H9 (cell line): Measurements from ENCODE around the gene OR10G2. TPM values are rescaled to one million over a fixed set of nuclear protein-coding genes. Genes with fewer than 3 reads are reported as not detected.
"Not testable (repeated sequence)": the region's sequence is repeated elsewhere in the genome, so short reads cannot be mapped to it uniquely, and the experiment has no call there.

Source experiments
- DNase-seq: peaks from one replicate; pipeline ENCODE4 v3.0.0-alpha.2; 2017
- H2AFZ ChIP-seq: one replicate; pipeline ENCODE4 v1.6.1; 2013; ENCODE audit warnings: mild to moderate bottlenecking, low read length, control low read depth, moderate library complexity
- H2AK5ac ChIP-seq: 2 replicates; pipeline ENCODE4 v1.6.1; 2013; ENCODE audit warnings: low read length, control low read depth, mixed read lengths; ENCODE audit not compliant: insufficient read length
- H2BK120ac ChIP-seq: one replicate; pipeline ENCODE4 v1.6.1; 2013; ENCODE audit warnings: low read depth, mild to moderate bottlenecking, low read length, control low read depth, inconsistent platforms; ENCODE audit not compliant: poor library complexity, severe bottlenecking
- H2BK12ac ChIP-seq: 2 replicates; pipeline ENCODE4 v1.6.1; 2013; ENCODE audit warnings: low read length, control low read depth, mixed read lengths, low read depth; ENCODE audit not compliant: insufficient read length
- H2BK15ac ChIP-seq: 2 replicates; pipeline ENCODE4 v1.6.1; 2013; ENCODE audit warnings: low read depth, low read length, control low read depth
- H2BK20ac ChIP-seq: one replicate; pipeline ENCODE4 v1.6.1; 2013; ENCODE audit warnings: low read depth, mild to moderate bottlenecking, low read length, control low read depth, inconsistent platforms; ENCODE audit not compliant: poor library complexity, severe bottlenecking
- H2BK5ac ChIP-seq: 2 replicates; pipeline ENCODE4 v1.6.1; 2013; ENCODE audit warnings: low read length, control low read depth, mixed read lengths; ENCODE audit not compliant: insufficient read length
- H3K14ac ChIP-seq: 2 replicates; pipeline ENCODE4 v1.6.1; 2013; ENCODE audit warnings: low read length, control low read depth; ENCODE audit not compliant: insufficient read depth
- H3K18ac ChIP-seq: 2 replicates; pipeline ENCODE4 v1.6.1; 2013; ENCODE audit warnings: low read depth, mild to moderate bottlenecking, mixed read lengths, low read length, control low read depth; ENCODE audit not compliant: insufficient read length
- H3K23ac ChIP-seq: 2 replicates; pipeline ENCODE4 v1.6.1; 2013; ENCODE audit warnings: low read length, control low read depth, mixed read lengths, low read depth; ENCODE audit not compliant: insufficient read length
- H3K23me2 ChIP-seq: 2 replicates; pipeline ENCODE4 v1.6.1; 2013; ENCODE audit warnings: low read depth, mild to moderate bottlenecking, mixed read lengths, low read length, control low read depth; ENCODE audit not compliant: insufficient read length, poor library complexity, severe bottlenecking
- H3K27ac ChIP-seq: 2 replicates; pipeline ENCODE4 v1.5.1; 2013; ENCODE audit warnings: low read length, control low read depth, mixed read lengths, low read depth; ENCODE audit not compliant: insufficient read length
- H3K27me3 ChIP-seq: 2 replicates; pipeline ENCODE4 v1.6.1; 2013; ENCODE audit warnings: low read length, control low read depth, inconsistent platforms; ENCODE audit not compliant: insufficient read depth
- H3K4ac ChIP-seq: 2 replicates; pipeline ENCODE4 v1.6.1; 2013; ENCODE audit warnings: low read depth, mild to moderate bottlenecking, control low read depth, inconsistent platforms, low read length, moderate library complexity
- H3K4me1 ChIP-seq: 2 replicates; pipeline ENCODE4 v1.6.1; 2013; ENCODE audit warnings: low read length, control low read depth, inconsistent platforms; ENCODE audit not compliant: insufficient read depth
- H3K4me2 ChIP-seq: 2 replicates; pipeline ENCODE4 v1.6.1; 2013; ENCODE audit warnings: low read length, control low read depth, mixed read lengths; ENCODE audit not compliant: insufficient read length, insufficient read depth
- H3K56ac ChIP-seq: 2 replicates; pipeline ENCODE4 v1.6.1; 2013; ENCODE audit warnings: low read depth, mild to moderate bottlenecking, mixed read lengths, low read length, control low read depth; ENCODE audit not compliant: insufficient read length
- H3K79me1 ChIP-seq: 2 replicates; pipeline ENCODE4 v1.6.1; 2013; ENCODE audit warnings: low read depth, mild to moderate bottlenecking, moderate library complexity, low read length, control low read depth, inconsistent platforms; ENCODE audit not compliant: insufficient read depth, poor library complexity, severe bottlenecking
- H3K79me2 ChIP-seq: 2 replicates; pipeline ENCODE4 v1.6.1; 2013; ENCODE audit warnings: low read length, control low read depth, inconsistent platforms; ENCODE audit not compliant: insufficient read depth
- H3K9ac ChIP-seq: 2 replicates; pipeline ENCODE4 v1.6.1; 2013; ENCODE audit warnings: low read length, control low read depth, mixed read lengths; ENCODE audit not compliant: insufficient read length; ENCODE audit errors: extremely low read depth
- H3K9me3 ChIP-seq: one replicate; pipeline ENCODE4 v1.6.1; 2013; ENCODE audit warnings: low read depth, low read length, inconsistent platforms; ENCODE audit not compliant: control insufficient read depth
- H3T11ph ChIP-seq: one replicate; pipeline ENCODE4 v1.6.1; 2013; ENCODE audit warnings: mild to moderate bottlenecking, low read length, control low read depth, inconsistent platforms
- H4K20me1 ChIP-seq: one replicate; pipeline ENCODE4 v1.6.1; 2013; ENCODE audit not compliant: control insufficient read depth, insufficient read length, insufficient read depth
- H4K5ac ChIP-seq: 2 replicates; pipeline ENCODE4 v1.6.1; 2013; ENCODE audit warnings: low read depth, mild to moderate bottlenecking, mixed read lengths, low read length, control low read depth; ENCODE audit not compliant: insufficient read length
- H4K8ac ChIP-seq: replicated peaks from 2 replicates; pipeline ENCODE4 v1.6.1; 2013; ENCODE audit warnings: low read length, control low read depth, mixed read lengths, low read depth; ENCODE audit not compliant: insufficient read length
- H4K91ac ChIP-seq: 2 replicates; pipeline ENCODE4 v1.6.1; 2013; ENCODE audit warnings: low read depth, mild to moderate bottlenecking, moderate library complexity, mixed read lengths, low read length, control low read depth; ENCODE audit not compliant: insufficient read length
- H3K27ac Mint-ChIP-seq, 3 experiments: 2 replicates in 2 of 3; 3 replicates in 1 of 3; pipeline ENCODE4 v1.8.0; 2020 to 2021; ENCODE audit warnings: mixed read lengths in 3 of 3, mild to moderate bottlenecking in 1 of 3, moderate library complexity in 1 of 3
- H3K27me3 Mint-ChIP-seq: 2 replicates; pipeline ENCODE4 v1.8.0; 2021; ENCODE audit warnings: low read depth, mild to moderate bottlenecking, moderate library complexity, mixed read lengths
- H3K36me3 Mint-ChIP-seq, 3 experiments: 2 replicates in 2 of 3; 3 replicates in 1 of 3; pipeline ENCODE4 v1.8.0; 2020 to 2021; ENCODE audit warnings: low read depth in 3 of 3, mixed read lengths in 3 of 3; ENCODE audit not compliant: insufficient read depth in 1 of 3
- H3K4me1 Mint-ChIP-seq, 2 experiments: 2 replicates each; pipeline ENCODE4 v1.8.0; 2020; ENCODE audit warnings: mixed read lengths in 2 of 2
- H3K4me3 Mint-ChIP-seq, 2 experiments: 2 replicates in 1 of 2; 3 replicates in 1 of 2; pipeline ENCODE4 v1.8.0; 2020 to 2021; ENCODE audit warnings: mild to moderate bottlenecking in 2 of 2, mixed read lengths in 2 of 2, moderate library complexity in 1 of 2
- H3K9me3 Mint-ChIP-seq, 2 experiments: 2 replicates in 1 of 2; 3 replicates in 1 of 2; pipeline ENCODE4 v1.8.0; 2020; ENCODE audit warnings: mild to moderate bottlenecking in 2 of 2, mixed read lengths in 2 of 2, moderate library complexity in 1 of 2
- WGBS: extraction: QIAGEN DNeasy Blood & Tissue Kit; methylation state at CpG from one replicate; pipeline ENCODE4 v1.1.7; 2013; ENCODE audit warnings: missing lambda C conversion rate, low lambda C conversion rate, mixed read lengths; ENCODE audit not compliant: insufficient read length; ENCODE audit errors: extremely low coverage; 5-methylcytosine and 5-hydroxymethylcytosine counted together
- total RNA-seq: library from RNA; stranded (reverse); gene quantifications from 2 replicates; pipeline ENCODE4 v1.2.1, GENCODE V29; 2021
- TF ChIP-seq, protein P1 (sequence below): fragments of 200-600 bp; sonication (generic); conservative IDR thresholded peaks from 3 replicates; pipeline ENCODE4 v1.8.0; 2021; ENCODE audit warnings: antibody characterized with exemption, mild to moderate bottlenecking

The OR10G2 gene
- total RNA-seq, 1 experiment from 2014 or later: not detected

DNA sequence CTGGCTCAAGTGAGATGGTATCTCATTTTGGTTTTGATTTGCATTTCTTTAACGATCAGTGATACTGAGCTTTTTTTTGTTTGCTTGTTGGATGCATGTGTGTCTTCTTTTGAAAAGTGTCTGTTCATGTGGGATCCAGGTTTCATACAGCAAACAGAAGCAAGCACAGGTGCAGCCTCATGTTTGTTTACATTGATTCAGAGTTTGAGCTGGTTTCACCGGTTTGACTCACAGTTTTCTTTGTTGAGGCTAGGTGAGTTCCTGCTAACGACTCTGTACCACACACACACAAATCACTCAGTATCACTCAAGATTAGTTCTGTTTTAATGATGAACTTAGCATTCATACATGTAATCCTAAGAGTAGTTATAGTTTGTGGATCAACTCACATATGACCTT lies 3.7 kb downstream of the OR10G2 start:
- no peak overlapping the region for H4K5ac ChIP-seq
- no peak overlapping the region for H3T11ph ChIP-seq
- TF ChIP-seq, protein P1, sequence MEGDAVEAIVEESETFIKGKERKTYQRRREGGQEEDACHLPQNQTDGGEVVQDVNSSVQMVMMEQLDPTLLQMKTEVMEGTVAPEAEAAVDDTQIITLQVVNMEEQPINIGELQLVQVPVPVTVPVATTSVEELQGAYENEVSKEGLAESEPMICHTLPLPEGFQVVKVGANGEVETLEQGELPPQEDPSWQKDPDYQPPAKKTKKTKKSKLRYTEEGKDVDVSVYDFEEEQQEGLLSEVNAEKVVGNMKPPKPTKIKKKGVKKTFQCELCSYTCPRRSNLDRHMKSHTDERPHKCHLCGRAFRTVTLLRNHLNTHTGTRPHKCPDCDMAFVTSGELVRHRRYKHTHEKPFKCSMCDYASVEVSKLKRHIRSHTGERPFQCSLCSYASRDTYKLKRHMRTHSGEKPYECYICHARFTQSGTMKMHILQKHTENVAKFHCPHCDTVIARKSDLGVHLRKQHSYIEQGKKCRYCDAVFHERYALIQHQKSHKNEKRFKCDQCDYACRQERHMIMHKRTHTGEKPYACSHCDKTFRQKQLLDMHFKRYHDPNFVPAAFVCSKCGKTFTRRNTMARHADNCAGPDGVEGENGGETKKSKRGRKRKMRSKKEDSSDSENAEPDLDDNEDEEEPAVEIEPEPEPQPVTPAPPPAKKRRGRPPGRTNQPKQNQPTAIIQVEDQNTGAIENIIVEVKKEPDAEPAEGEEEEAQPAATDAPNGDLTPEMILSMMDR: no peak
- no peak overlapping the region for H2AFZ ChIP-seq
- Mint-ChIP-seq H3K4me1 (no peaks in the 10 kb centered on the region), H3K36me3 (no peaks in the 10 kb centered on the region), H3K27me3 (no peaks in the 10 kb centered on the region; the same call in 1 of the 2 replicates), H3K9me3 (no peaks in the 10 kb centered on the region), H3K4me3 (no peak overlapping the region), H3K27ac (no peak overlapping the region)
- H2BK12ac ChIP-seq: no peak overlapping the region
- H3K9me3 ChIP-seq: no peaks in the 10 kb centered on the region
- H3K14ac ChIP-seq: no peak overlapping the region
- H2BK5ac ChIP-seq: no peak overlapping the region
- no peak overlapping the region for H4K91ac ChIP-seq
- H4K20me1 ChIP-seq: no peaks in the 10 kb centered on the region
- no peak overlapping the region for H2BK20ac ChIP-seq
- H3K23ac ChIP-seq: no peak overlapping the region
- no peak overlapping the region for H3K18ac ChIP-seq
- no peak overlapping the region for H3K9ac ChIP-seq
- no peak for DNase-seq
- no peaks in the 10 kb centered on the region for H3K27me3 ChIP-seq
- H3K79me2 ChIP-seq: no peaks in the 10 kb centered on the region
- H2BK120ac ChIP-seq: no peak overlapping the region
- no peak overlapping the region for H2BK15ac ChIP-seq
- no peak overlapping the region for H3K56ac ChIP-seq
- H2AK5ac ChIP-seq: no peak overlapping the region
- H3K4ac ChIP-seq: no peak overlapping the region
- no peak overlapping the region for H4K8ac ChIP-seq
- H3K27ac ChIP-seq: no peak overlapping the region
- H3K4me1 ChIP-seq: no peaks in the 10 kb centered on the region
- no CpG with 5 or more reads among the region's 3 CpGs for WGBS
- no peaks in the 10 kb centered on the region for H3K23me2 ChIP-seq
- H3K4me2 ChIP-seq: no peak overlapping the region
- H3K79me1 ChIP-seq: no peaks in the 10 kb centered on the region

DNA sequence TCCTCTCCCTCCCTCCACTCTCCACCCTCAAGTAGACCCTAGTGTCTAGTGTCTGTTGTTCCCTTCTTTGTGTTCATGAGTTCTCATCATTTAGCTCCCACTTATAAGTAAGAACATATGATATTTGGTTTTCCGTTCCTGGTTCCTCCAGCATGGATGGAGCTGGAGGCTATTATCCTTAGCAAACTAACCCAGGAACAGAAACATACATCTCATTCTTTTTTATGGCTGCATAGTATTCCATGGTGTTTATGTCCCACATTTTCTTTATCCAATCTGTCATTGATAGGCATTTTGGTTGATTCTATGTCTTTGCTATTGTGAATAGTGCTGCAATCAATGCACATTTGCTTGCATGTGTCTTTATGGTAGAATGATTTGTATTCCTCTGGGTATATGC lies 4.2 kb downstream of the OR10G2 start:
- H3K79me2 ChIP-seq, H3K79me1 ChIP-seq, H3K23ac ChIP-seq, H3K27ac Mint-ChIP-seq, H2BK120ac ChIP-seq, H3K4ac ChIP-seq, H4K8ac ChIP-seq, H4K91ac ChIP-seq, H2BK15ac ChIP-seq, H3K4me3 Mint-ChIP-seq, H2AFZ ChIP-seq, H4K5ac ChIP-seq, H2AK5ac ChIP-seq, H3K4me1 Mint-ChIP-seq, H2BK20ac ChIP-seq, H3K36me3 Mint-ChIP-seq, H3K18ac ChIP-seq, H3K14ac ChIP-seq, H4K20me1 ChIP-seq, H3K4me1 ChIP-seq, H3K23me2 ChIP-seq, H2BK5ac ChIP-seq, H2BK12ac ChIP-seq, H3K56ac ChIP-seq, H3K9me3 ChIP-seq, H3T11ph ChIP-seq, H3K4me2 ChIP-seq, H3K27ac ChIP-seq, DNase-seq, H3K27me3 ChIP-seq, H3K9me3 Mint-ChIP-seq, H3K27me3 Mint-ChIP-seq, H3K9ac ChIP-seq: not testable (repeated sequence)
- no CpG with 5 or more reads among the region's 1 CpG for WGBS
